Activated B cell treated with CpG ODN at 0.5 μM for 24 hours (primary cell): ENCODE results near the gene RTN3. TPM values are rescaled to one million over a fixed set of nuclear protein-coding genes. Genes with fewer than 3 reads are reported as not detected.

Experiments
- ATAC-seq: fragments of 200-7000 bp; cut with Tn5 transposase; one replicate; pipeline ENCODE4 v1.10.0; 2021; ENCODE audit warnings: low read depth, mild to moderate bottlenecking, moderate library complexity
- CTCF ChIA-PET: fragments of 350-600 bp; sonication (Branson Sonifier 250); formaldehyde crosslinking; loops from one replicate; lab custom pipeline; 2021; ENCODE audit warnings: antibody characterized with exemption; lab: Charles Lee
- POLR2A ChIA-PET: fragments of 350-600 bp; sonication (Branson Sonifier 250); formaldehyde crosslinking; loops from one replicate; lab custom pipeline; 2021; ENCODE audit warnings: antibody characterized with exemption; lab: Charles Lee
- DNase-seq: peaks from one replicate; pipeline ENCODE4 v3.0.0; 2022
- H3K27ac Mint-ChIP-seq: one replicate; pipeline ENCODE4 v1.8.0; 2020; ENCODE audit warnings: mixed read lengths
- H3K27me3 Mint-ChIP-seq: one replicate; pipeline ENCODE4 v1.8.0; 2021; ENCODE audit warnings: mixed read lengths
- H3K36me3 Mint-ChIP-seq: one replicate; pipeline ENCODE4 v1.8.0; 2021; ENCODE audit warnings: low read depth, mixed read lengths
- H3K4me1 Mint-ChIP-seq: one replicate; pipeline ENCODE4 v1.8.0; 2021; ENCODE audit warnings: mixed read lengths
- H3K4me3 Mint-ChIP-seq: one replicate; pipeline ENCODE4 v1.8.0; 2020; ENCODE audit warnings: mild to moderate bottlenecking, mixed read lengths
- H3K9me3 Mint-ChIP-seq: one replicate; pipeline ENCODE4 v1.8.0; 2020; ENCODE audit warnings: mixed read lengths
- CTCF ChIP-seq: fragments of 200-600 bp; IDR thresholded peaks from one replicate; pipeline ENCODE4 v1.8.0; 2022; ENCODE audit warnings: antibody characterized with exemption, mild to moderate bottlenecking
- intact Hi-C: fragments of 100-400 bp; cut with micrococcal nuclease; formaldehyde crosslinking; loops from one replicate; pipeline ENCODE4 v1.15.1; 2024
- total RNA-seq: library from RNA; stranded (reverse); gene quantifications from 2 replicates; pipeline ENCODE4 v1.2.3, GENCODE V29; 2022

RTN3 gene
- total RNA-seq, 1 donor from 2014 or later = 18.5 TPM

- peaks cover 4% of the 10 kb centered on the region for H3K27me3 Mint-ChIP-seq
- TF ChIP-seq CTCF = no peak
- H3K36me3 Mint-ChIP-seq = no peaks in the 10 kb centered on the region
- H3K4me3 Mint-ChIP-seq = no peak overlapping the region
- intact Hi-C loops = no loop called here
- ATAC-seq (no peak), DNase-seq (no peak)
- CTCF ChIA-PET = no interaction called here
- H3K9me3 Mint-ChIP-seq = peaks cover 8% of the 10 kb centered on the region
- H3K4me1 Mint-ChIP-seq = peaks cover 2% of the 10 kb centered on the region
- POLR2A ChIA-PET = no interaction called here
- no peak overlapping the region for H3K27ac Mint-ChIP-seq
These were observed 110.3 kb downstream of the RTN3 start for GRCh38 chr11:63791495-63792167.

- TF ChIP-seq CTCF = no peak
- CTCF ChIA-PET = interaction anchor here (0.6 kb wide), 1 partner anchor 25 kb away, joined by 3 read pairs; no protein-coding TSS in a partner anchor
These were observed 111.9 kb downstream of the RTN3 start for GRCh38 chr11:63793161-63793560.

GRCh38 chr11:63795066-63795465, 113.8 kb downstream of the RTN3 start:
- Mint-ChIP-seq H3K9me3 (peaks cover 8% of the 10 kb centered on the region), H3K4me1 (peaks cover 2% of the 10 kb centered on the region), H3K4me3 (no peak overlapping the region), H3K27ac (no peak overlapping the region), H3K27me3 (peaks cover 4% of the 10 kb centered on the region), H3K36me3 (no peaks in the 10 kb centered on the region)
- ATAC-seq (no peak), DNase-seq (no peak)
- ChIA-PET POLR2A (no interaction called here), CTCF (no interaction called here)
- intact Hi-C loops = no loop called here
- no peak for TF ChIP-seq CTCF

More at GRCh38 chr11:63793161-63793560, 111.9 kb downstream of the RTN3 start:
- peaks cover 2% of the 10 kb centered on the region for H3K4me1 Mint-ChIP-seq
- intact Hi-C loops = no loop called here
- ATAC-seq (no peak), DNase-seq (no peak)
- peaks cover 8% of the 10 kb centered on the region for H3K9me3 Mint-ChIP-seq
- H3K36me3 Mint-ChIP-seq = no peaks in the 10 kb centered on the region
- POLR2A ChIA-PET = no interaction called here
- H3K27me3 Mint-ChIP-seq = peaks cover 4% of the 10 kb centered on the region
- no peak overlapping the region for H3K27ac Mint-ChIP-seq
- H3K4me3 Mint-ChIP-seq = no peak overlapping the region

- Mint-ChIP-seq H3K27ac (no peak overlapping the region), H3K27me3 (no peaks in the 10 kb centered on the region), H3K9me3 (no peaks in the 10 kb centered on the region), H3K4me3 (no peak overlapping the region), H3K36me3 (no peaks in the 10 kb centered on the region), H3K4me1 (no peaks in the 10 kb centered on the region)
- intact Hi-C loops = no loop called here
- ATAC-seq (no peak), DNase-seq (no peak)
- no peak for TF ChIP-seq CTCF
- ChIA-PET POLR2A (no interaction called here), CTCF (no interaction called here)
These were observed 119.6 kb downstream of the RTN3 start for GRCh38 chr11:63800921-63801320.

GRCh38 chr11:63802637-63803414, 121.5 kb downstream of the RTN3 start:
- ATAC-seq (no peak), DNase-seq (no peak)
- no peaks in the 10 kb centered on the region for H3K27me3 Mint-ChIP-seq
- CTCF ChIA-PET = interaction anchor here (1.1 kb wide), 1 partner anchor 143 kb away, joined by 3 read pairs; no protein-coding TSS in a partner anchor
- TF ChIP-seq CTCF = no peak
- intact Hi-C loops = no loop called here
- no peak overlapping the region for H3K4me3 Mint-ChIP-seq
- no peak overlapping the region for H3K27ac Mint-ChIP-seq
- H3K9me3 Mint-ChIP-seq = no peaks in the 10 kb centered on the region
- POLR2A ChIA-PET = no interaction called here
- H3K36me3 Mint-ChIP-seq = no peaks in the 10 kb centered on the region
- no peaks in the 10 kb centered on the region for H3K4me1 Mint-ChIP-seq
